A549 (cell line): ENCODE results near the gene GALR3. TPM values are rescaled to one million over a fixed set of nuclear protein-coding genes. Genes with fewer than 3 reads are reported as not detected.

ENCODE experiments used
- ATAC-seq, 2 experiments: fragments of 200-7000 bp in 1 of 2; fragments of >200 bp in 1 of 2; cut with Nextera tagmentation in 1 of 2; cut with Tn5 transposase in 1 of 2; 3 replicates each; pipeline versions ENCODE4 v1.8.0 to v1.9.1; 2018 to 2020; ENCODE audit warnings: mild to moderate bottlenecking in 1 of 2, moderate library complexity in 1 of 2
- CTCF ChIA-PET: fragments of 300-600 bp; sonication (Branson Sonifier 250); formaldehyde crosslinking; extraction: SDS; loops from one replicate; lab custom pipeline; 2021; ENCODE audit warnings: antibody characterized with exemption, inconsistent platforms; lab: Yijun Ruan, JAX
- POLR2A ChIA-PET: fragments of 350-600 bp; formaldehyde crosslinking; extraction: SDS; loops from one replicate; lab custom pipeline; 2021; ENCODE audit warnings: antibody characterized with exemption, inconsistent platforms; lab: Yijun Ruan, JAX
- DNase-seq, 2 experiments: peaks; one replicate each; pipeline versions ENCODE4 v3.0.0 to v3.0.0-alpha.2; 2011 to 2016; ENCODE audit warnings: low read depth in 1 of 2, low spot score in 1 of 2
- FAIRE-seq: peaks from 2 replicates; lab custom pipeline; 2011; peaks lifted over from hg19 to GRCh38; lab: Jason Lieb, UNC
- H3K27ac ChIP-seq, 2 experiments: fragments of >200 bp; sonication (Bioruptor Twin); formaldehyde crosslinking; 3 replicates each; pipeline ENCODE4 v1.5.1; 2016 to 2017
- H3K4me1 ChIP-seq: fragments of >200 bp; sonication (Bioruptor Twin); formaldehyde crosslinking; 3 replicates; pipeline ENCODE4 v1.6.1; 2016
- H3K4me2 ChIP-seq: fragments of >200 bp; sonication (Bioruptor Twin); formaldehyde crosslinking; 3 replicates; pipeline ENCODE4 v1.6.1; 2016
- H3K4me3 ChIP-seq: fragments of >200 bp; sonication (Bioruptor Twin); formaldehyde crosslinking; 3 replicates; pipeline ENCODE4 v1.5.1; 2016
- H3K9me3 ChIP-seq: fragments of >200 bp; sonication (Bioruptor Twin); formaldehyde crosslinking; 3 replicates; pipeline ENCODE4 v1.6.1; 2016
- EHF ChIP-seq: fragments of 250-450 bp; sonication (Bioruptor Pico); IDR thresholded peaks from 2 replicates; pipeline ENCODE4 v1.5.0; 2020; ENCODE audit warnings: mild to moderate bottlenecking
- FOSB ChIP-seq: fragments of 250-450 bp; sonication (Bioruptor Pico); IDR thresholded peaks from 2 replicates; pipeline ENCODE4 v1.5.0; 2020; ENCODE audit warnings: mild to moderate bottlenecking, moderate library complexity
- FOSL2 ChIP-seq, 2 experiments: fragments of 450-650 bp in 1 of 2; fragments of >200 bp in 1 of 2; sonication (Bioruptor Twin) in 1 of 2; formaldehyde crosslinking; IDR thresholded peaks; 2 replicates each; pipeline versions ENCODE4 v1.5.0 to v1.6.1; 2016 to 2020; ENCODE audit warnings: mild to moderate bottlenecking in 1 of 2, moderate library complexity in 1 of 2
- HEYL ChIP-seq: fragments of 250-450 bp; sonication (Bioruptor Pico); IDR thresholded peaks from 2 replicates; pipeline ENCODE4 v1.8.0; 2021; ENCODE audit warnings: mild to moderate bottlenecking, moderate library complexity
- JUN ChIP-seq, 2 experiments: fragments of >200 bp; sonication (Bioruptor Twin); formaldehyde crosslinking; IDR thresholded peaks; 2 replicates in 1 of 2; 3 replicates in 1 of 2; pipeline ENCODE4 v1.6.1; 2016 to 2017
- JUNB ChIP-seq: fragments of >200 bp; sonication (Bioruptor Twin); formaldehyde crosslinking; IDR thresholded peaks from 2 replicates; pipeline ENCODE4 v1.6.1; 2016
- KDM1A ChIP-seq: fragments of 200-600 bp; sonication (generic); IDR thresholded peaks from 2 replicates; pipeline ENCODE4 v1.6.1; 2016; ENCODE audit warnings: low read depth, mild to moderate bottlenecking
- KDM5A ChIP-seq: fragments of 200-600 bp; sonication (generic); IDR thresholded peaks from 2 replicates; pipeline ENCODE4 v1.6.1; 2016; ENCODE audit warnings: antibody characterized with exemption, mild to moderate bottlenecking
- MAFK ChIP-seq: fragments of 450-650 bp; IDR thresholded peaks from 2 replicates; pipeline ENCODE4 v1.6.1; 2014; ENCODE audit not compliant: partially characterized antibody
- MAX ChIP-seq: IDR thresholded peaks from 2 replicates; pipeline ENCODE4 v1.6.1; 2012
- NPAS2 ChIP-seq: fragments of 250-450 bp; sonication (Bioruptor Pico); IDR thresholded peaks from 2 replicates; pipeline ENCODE4 v1.8.0; 2022; ENCODE audit warnings: mild to moderate bottlenecking, moderate library complexity, borderline replicate concordance
- PBX3 ChIP-seq: IDR thresholded peaks from 2 replicates; pipeline ENCODE4 v1.6.1; 2012
- POLR2A ChIP-seq: IDR thresholded peaks from 2 replicates; pipeline ENCODE4 v1.6.1; 2012; ENCODE audit warnings: mild to moderate bottlenecking, low read length
- RAD21 ChIP-seq, 2 experiments: fragments of >200 bp in 1 of 2; sonication (Bioruptor Twin) in 1 of 2; formaldehyde crosslinking in 1 of 2; IDR thresholded peaks in 1 of 2; conservative IDR thresholded peaks in 1 of 2; 2 replicates in 1 of 2; 3 replicates in 1 of 2; pipeline ENCODE4 v1.6.1; 2012 to 2018; ENCODE audit warnings: inconsistent platforms in 1 of 2
- RARB ChIP-seq: fragments of 250-450 bp; sonication (Bioruptor Pico); IDR thresholded peaks from 2 replicates; pipeline ENCODE4 v1.8.0; 2021; ENCODE audit warnings: mild to moderate bottlenecking, moderate library complexity
- REST ChIP-seq: fragments of 200-600 bp; sonication (generic); IDR thresholded peaks from 2 replicates; pipeline ENCODE4 v1.6.1; 2016; ENCODE audit warnings: antibody characterized with exemption, mild to moderate bottlenecking, moderate library complexity
- SMC3 ChIP-seq: fragments of >200 bp; sonication (Bioruptor Twin); formaldehyde crosslinking; IDR thresholded peaks from 3 replicates; pipeline ENCODE4 v1.6.1; 2018; ENCODE audit warnings: inconsistent platforms
- TFCP2L1 ChIP-seq: fragments of 250-450 bp; sonication (Bioruptor Pico); IDR thresholded peaks from 2 replicates; pipeline ENCODE4 v1.5.0; 2021; ENCODE audit warnings: mild to moderate bottlenecking
- USF2 ChIP-seq: fragments of 450-650 bp; IDR thresholded peaks from 2 replicates; pipeline ENCODE4 v1.6.1; 2014; ENCODE audit warnings: antibody characterized with exemption
- ZNF302 ChIP-seq: fragments of 250-450 bp; sonication (Bioruptor Pico); IDR thresholded peaks from 2 replicates; pipeline ENCODE4 v1.9.0; 2021; ENCODE audit warnings: inconsistent platforms, mild to moderate bottlenecking, moderate library complexity
- ZSCAN20 ChIP-seq: fragments of 250-450 bp; sonication (Bioruptor Pico); IDR thresholded peaks from 2 replicates; pipeline ENCODE4 v1.8.0; 2022; ENCODE audit warnings: mild to moderate bottlenecking, moderate library complexity
- WGBS: methylation state at CpG from one replicate; pipeline ENCODE4 v1.1.6; 2017; ENCODE audit errors: missing lambda C conversion rate; 5-methylcytosine and 5-hydroxymethylcytosine counted together
- polyA plus RNA-seq, 4 experiments: library from polyadenylated mRNA; depleted of rRNA in 3 of 4; stranded (reverse); fragments of >200 nt; fragmentation: RNase III in 1 of 4; extraction: RNeasy Plus Mini Kit Qiagen cat#74134 plus additional on column Dnase treatment in 1 of 4; gene quantifications; 2 replicates in 3 of 4; 3 replicates in 1 of 4; pipeline ENCODE4 v1.2.3, GENCODE V29; 2011 to 2017

GALR3 gene
- polyA plus RNA-seq, 2 of the 4 experiments (the other 2 are of a cell fraction) = not detected

GRCh38 chr22:37805810-37806277 is 17.3 kb upstream of the GALR3 start:
- FAIRE-seq (no peak), ATAC-seq (no peak), DNase-seq (no peak)
- Histone ChIP-seq H3K4me1 (peaks cover 20% of the 10 kb centered on the region), H3K4me2 (peak overlapping the region; percentile 99), H3K4me3 (peak overlapping the region; percentile 69), H3K9me3 (no peaks in the 10 kb centered on the region), H3K27ac (peak overlapping the region; percentile 96 to 99)
- 51% methylated on average over 10 of the region's 10 CpGs for WGBS
- ChIA-PET POLR2A (interaction anchor here (1.1 to 1.3 kb wide), 2 partner anchors 54 to 99 kb away, joined by 3 to 6 read pairs; no protein-coding TSS in a partner anchor), CTCF (interaction anchor here (1.0 to 4.1 kb wide), 2 partner anchors 13 to 56 kb away, joined by 3 to 47 read pairs; no protein-coding TSS in a partner anchor)
- TF ChIP-seq HEYL (CRISPR knock-in tag) (no peak), ZNF302 (no peak), JUNB (no peak), FOSL2 (IDR thresholded peaks at IDR 0.05) (no peak), FOSL2 (CRISPR knock-in tag; IDR thresholded peaks at IDR 0.05) (no peak), EHF (no peak), JUN (IDR thresholded peaks at IDR 0.05) (no peak), KDM1A (no peak), ZSCAN20 (CRISPR knock-in tag) (no peak), RARB (CRISPR knock-in tag) (no peak), FOSB (CRISPR knock-in tag) (no peak), MAX (no peak), NPAS2 (CRISPR knock-in tag) (no peak), KDM5A (no peak)

GRCh38 chr22:37806409-37807333 is 16.5 kb upstream of the GALR3 start:
- FAIRE-seq = no peak
- peak overlapping the region; percentile 99 for H3K4me2 ChIP-seq
- H3K4me1 ChIP-seq = peaks cover 20% of the 10 kb centered on the region
- peak in 1 of 2 experiments; percentile 32 for DNase-seq
- H3K4me3 ChIP-seq = peak overlapping the region; percentile 69
- H3K9me3 ChIP-seq = no peaks in the 10 kb centered on the region
- 6% methylated on average over 19 of the region's 19 CpGs for WGBS
- ATAC-seq = peak in 1 of 2 experiments; percentile 11; a peak in 2 of 6 replicates
- peak overlapping the region; percentile 1 to 99; a peak in 3 of 6 replicates for H3K27ac ChIP-seq
- no peak for TF ChIP-seq RAD21 (conservative IDR thresholded peaks at IDR 0.05 in 1 of 2, IDR thresholded peaks at IDR 0.05 in 1 of 2)
- ChIA-PET POLR2A (interaction anchor here (2.1 kb wide), 1 partner anchor 149 kb away, joined by 7 read pairs; the partner anchor contains the start of gene PDXP), CTCF (interaction anchor here (0.9 to 4.1 kb wide), 4 partner anchors 12 to 158 kb away, joined by 3 to 47 read pairs (median 8); partner anchors contain the start of gene GALR3)

GRCh38 chr22:37807410-37808293 is 15.5 kb upstream of the GALR3 start, which contains the start of gene GCAT:
Gene GCAT, plus strand, starts transcription at chr22:37807934. Its CDS starts 34 bp downstream, at chr22:37807968.
- H3K4me2 ChIP-seq = peak within 1 kb of the TSS; percentile 99
- ATAC-seq (peak; percentile 71 to 88), DNase-seq (peak; percentile 91 to 94), FAIRE-seq (no peak)
- 1% methylated on average over 17 of the region's 73 CpGs for WGBS
- peak within 1 kb of the TSS; percentile 69 for H3K4me3 ChIP-seq
- H3K4me1 ChIP-seq = peaks cover 20% of the 10 kb centered on the region
- POLR2A ChIA-PET = interaction anchor here (0.6 to 2.1 kb wide), 6 partner anchors 29 to 188 kb away, joined by 3 to 7 read pairs (median 5); partner anchors contain the start of genes ANKRD54, C22orf23, PDXP and POLR2F
- CTCF ChIA-PET = interaction anchor here (0.8 to 4.1 kb wide), 5 partner anchors 11 to 157 kb away, joined by 3 to 47 read pairs (median 7); partner anchors contain the start of gene GALR3
- peak within 1 kb of the TSS; percentile 55 to 99; a peak in 5 of 6 replicates for H3K27ac ChIP-seq
- no peaks in the 10 kb centered on the region for H3K9me3 ChIP-seq
- TF ChIP-seq MAFK (no peak), TFCP2L1 (CRISPR knock-in tag) (0 out of 2 replicates have a peak, but pooled peaks have one; percentile 29), ZNF302 (no peak), EHF (no peak), MAX (peak; percentile 82), JUNB (no peak), JUN (IDR thresholded peaks at IDR 0.05) (peak in 1 of 2 experiments; percentile 57; a peak in 2 of 5 replicates), KDM1A (no peak), USF2 (peak; percentile 21; the same call in 1 of the 2 replicates), REST (no peak), PBX3 (no peak), POLR2A (peak; percentile 28; the same call in 1 of the 2 replicates), SMC3 (no peak)
